Thyroid gland (tissue), 4 donors: ENCODE measurements around the gene PLK4. TPM values are rescaled to one million over a fixed set of nuclear protein-coding genes. Genes with fewer than 3 reads are reported as not detected.

Experiments used
- DNase-seq, 2 donors: peaks; one replicate each; pipeline ENCODE4 v3.0.0-alpha.2; 2019
- H3K27ac ChIP-seq, 3 donors: fragments of 200-600 bp; sonication (generic); 1 replicate in 2 of 3; 2 replicates in 1 of 3; pipeline ENCODE4 v1.5.1; 2016 to 2019; ENCODE audit warnings: mild to moderate bottlenecking in 1 of 3, moderate library complexity in 1 of 3
- H3K27me3 ChIP-seq: fragments of 200-600 bp; sonication (generic); one replicate; pipeline ENCODE4 v1.5.1; 2019
- H3K36me3 ChIP-seq, 2 donors: fragments of 200-600 bp; sonication (generic); one replicate each; pipeline ENCODE4 v1.5.1; 2016 to 2019
- H3K4me1 ChIP-seq, 2 donors: fragments of 200-600 bp; sonication (generic); one replicate each; pipeline ENCODE4 v1.5.1; 2017 to 2019
- H3K4me3 ChIP-seq, 3 donors: fragments of 200-600 bp; sonication (generic); replicated peaks in 1 of 3; 1 replicate in 2 of 3; 2 replicates in 1 of 3; pipeline ENCODE4 v1.5.1; 2016; ENCODE audit warnings: mild to moderate bottlenecking in 1 of 3
- H3K9me3 ChIP-seq: fragments of 200-600 bp; sonication (generic); one replicate; pipeline ENCODE4 v1.5.1; 2017
- POLR2A ChIP-seq, 2 donors: fragments of 450-650 bp; IDR thresholded peaks; one replicate each; pipeline ENCODE4 v1.6.1; 2017; ENCODE audit warnings: antibody characterized with exemption in 2 of 2, mild to moderate bottlenecking in 2 of 2, moderate library complexity in 1 of 2
- WGBS, 2 donors: methylation state at CpG; one replicate each; pipeline ENCODE4 v1.1.5; 2017; 5-methylcytosine and 5-hydroxymethylcytosine counted together
- intact Hi-C: fragments of 100-400 bp; cut with DNase I; formaldehyde crosslinking; loops from one replicate; pipeline ENCODE4 v1.15.1; 2023
- total RNA-seq, 4 donors: library from RNA; depleted of rRNA; stranded (reverse); fragments of >200 nt; gene quantifications; one replicate each; pipeline ENCODE4 v1.2.3, GENCODE V29; 2016
- TF ChIP-seq, protein P1 (sequence below), 6 experiments: fragments of 200-600 bp in 3 of 6; fragments of 450-650 bp in 3 of 6; sonication (generic) in 3 of 6; IDR thresholded peaks; one replicate each; pipeline ENCODE4 v1.5.1; 2016 to 2019; ENCODE audit warnings: antibody characterized with exemption in 6 of 6, mild to moderate bottlenecking in 2 of 6, inconsistent platforms in 1 of 6, moderate library complexity in 1 of 6

Gene PLK4
- total RNA-seq, 4 donors from 2014 or later: 0.94 to 4.2 (median 2.1) TPM

DNA sequence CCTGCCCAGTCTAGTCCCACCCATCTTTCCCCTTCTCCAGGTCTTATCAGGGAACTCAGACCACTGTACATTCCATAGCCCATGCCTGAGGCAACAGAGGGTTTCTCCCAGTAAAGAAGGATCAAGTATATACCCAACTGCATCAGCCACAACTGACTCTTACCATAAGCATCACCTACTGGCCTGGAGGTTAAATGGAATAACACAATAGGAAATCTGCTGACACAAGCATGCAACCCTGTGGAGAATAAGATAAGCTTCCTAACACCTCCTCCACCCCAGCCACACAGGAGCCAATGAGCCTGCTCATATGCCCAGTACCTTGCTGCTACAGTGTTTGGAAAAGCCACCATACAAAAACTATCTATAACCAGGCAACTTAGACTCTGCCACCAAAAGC, 34.6 kb upstream of the PLK4 start:
- Histone ChIP-seq H3K27me3 (no peaks in the 10 kb centered on the region), H3K4me1 (no peaks in the 10 kb centered on the region), H3K4me3 (no peak overlapping the region), H3K36me3 (no peaks in the 10 kb centered on the region), H3K9me3 (no peaks in the 10 kb centered on the region), H3K27ac (no peak overlapping the region)
- no peak for DNase-seq
- no peak for TF ChIP-seq POLR2A (IDR thresholded peaks at IDR 0.05)
- TF ChIP-seq, protein P1, sequence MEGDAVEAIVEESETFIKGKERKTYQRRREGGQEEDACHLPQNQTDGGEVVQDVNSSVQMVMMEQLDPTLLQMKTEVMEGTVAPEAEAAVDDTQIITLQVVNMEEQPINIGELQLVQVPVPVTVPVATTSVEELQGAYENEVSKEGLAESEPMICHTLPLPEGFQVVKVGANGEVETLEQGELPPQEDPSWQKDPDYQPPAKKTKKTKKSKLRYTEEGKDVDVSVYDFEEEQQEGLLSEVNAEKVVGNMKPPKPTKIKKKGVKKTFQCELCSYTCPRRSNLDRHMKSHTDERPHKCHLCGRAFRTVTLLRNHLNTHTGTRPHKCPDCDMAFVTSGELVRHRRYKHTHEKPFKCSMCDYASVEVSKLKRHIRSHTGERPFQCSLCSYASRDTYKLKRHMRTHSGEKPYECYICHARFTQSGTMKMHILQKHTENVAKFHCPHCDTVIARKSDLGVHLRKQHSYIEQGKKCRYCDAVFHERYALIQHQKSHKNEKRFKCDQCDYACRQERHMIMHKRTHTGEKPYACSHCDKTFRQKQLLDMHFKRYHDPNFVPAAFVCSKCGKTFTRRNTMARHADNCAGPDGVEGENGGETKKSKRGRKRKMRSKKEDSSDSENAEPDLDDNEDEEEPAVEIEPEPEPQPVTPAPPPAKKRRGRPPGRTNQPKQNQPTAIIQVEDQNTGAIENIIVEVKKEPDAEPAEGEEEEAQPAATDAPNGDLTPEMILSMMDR (IDR thresholded peaks at IDR 0.05): no peak
- intact Hi-C loops: no loop called here

DNA sequence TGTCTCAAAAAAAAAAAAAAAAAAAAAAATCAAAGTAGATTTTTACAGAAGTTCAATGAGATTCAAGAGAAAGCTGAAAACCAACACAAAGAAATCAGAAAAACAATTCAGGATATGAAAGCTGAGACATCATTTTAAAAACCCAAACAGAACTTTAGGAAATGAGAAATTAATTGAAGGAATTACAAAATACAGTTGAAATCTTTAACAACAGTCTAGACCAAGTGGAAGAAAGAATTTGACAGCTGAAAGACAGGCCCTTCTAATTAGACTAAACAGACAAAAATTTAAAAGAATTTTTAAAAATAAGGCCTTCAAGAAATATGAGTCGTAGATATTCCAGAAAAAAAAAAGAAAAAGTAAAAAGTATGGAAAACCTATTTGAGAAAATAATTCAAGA, 33.9 kb upstream of the PLK4 start:
- no peaks in the 10 kb centered on the region for H3K4me1 ChIP-seq
- H3K4me3 ChIP-seq: no peak overlapping the region
- no peak for TF ChIP-seq POLR2A (IDR thresholded peaks at IDR 0.05)
- TF ChIP-seq, protein P1 (IDR thresholded peaks at IDR 0.05): no peak
- no peaks in the 10 kb centered on the region for H3K9me3 ChIP-seq
- intact Hi-C loops: no loop called here
- no peaks in the 10 kb centered on the region for H3K36me3 ChIP-seq
- H3K27ac ChIP-seq: no peak overlapping the region
- WGBS, 2 donors: 97 to 98% methylated on average over 1 of the region's 1 CpG
- no peak for DNase-seq
- no peaks in the 10 kb centered on the region for H3K27me3 ChIP-seq

DNA sequence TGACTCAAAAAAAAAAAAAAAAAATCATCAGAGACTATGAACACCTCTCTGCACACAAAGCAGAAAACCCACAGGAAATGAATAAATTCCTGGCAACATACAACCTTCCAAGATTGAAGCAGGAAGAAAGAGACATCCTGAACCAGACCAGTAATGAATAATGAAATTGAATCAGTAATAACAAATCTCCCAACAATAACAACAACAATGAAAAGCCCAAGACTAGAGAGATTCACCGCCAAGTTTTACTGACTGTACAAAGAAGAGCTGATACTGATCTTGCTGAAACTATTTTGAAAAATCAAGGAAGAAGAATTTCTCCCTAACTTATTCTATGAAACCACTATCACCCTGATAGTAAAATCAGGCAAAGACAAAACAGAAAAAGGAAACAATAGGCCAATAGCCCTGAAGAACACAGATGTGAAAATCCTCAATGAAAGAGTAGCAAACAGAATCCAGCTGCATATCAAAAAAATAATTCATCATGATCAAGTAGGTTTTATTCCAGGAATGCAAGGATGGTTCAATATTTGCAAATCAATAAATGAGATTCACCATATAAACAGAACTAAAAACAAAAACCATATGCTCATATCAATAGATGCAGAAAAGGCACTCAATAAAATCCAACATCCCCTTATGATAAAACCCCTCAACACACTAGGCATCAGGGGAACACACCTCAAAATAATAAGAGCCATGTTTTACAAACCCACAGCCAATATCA, 31.0 kb upstream of the PLK4 start:
- intact Hi-C loops: no loop called here
- Histone ChIP-seq H3K27me3 (no peaks in the 10 kb centered on the region), H3K27ac (no peak overlapping the region), H3K36me3 (no peaks in the 10 kb centered on the region), H3K4me1 (no peaks in the 10 kb centered on the region), H3K9me3 (no peaks in the 10 kb centered on the region), H3K4me3 (no peak overlapping the region)
- 79 to 85% methylated on average over 1 of the region's 1 CpG for WGBS, 2 donors
- no peak for DNase-seq
- TF ChIP-seq POLR2A (IDR thresholded peaks at IDR 0.05): no peak
- TF ChIP-seq, protein P1 (IDR thresholded peaks at IDR 0.05): no peak

DNA sequence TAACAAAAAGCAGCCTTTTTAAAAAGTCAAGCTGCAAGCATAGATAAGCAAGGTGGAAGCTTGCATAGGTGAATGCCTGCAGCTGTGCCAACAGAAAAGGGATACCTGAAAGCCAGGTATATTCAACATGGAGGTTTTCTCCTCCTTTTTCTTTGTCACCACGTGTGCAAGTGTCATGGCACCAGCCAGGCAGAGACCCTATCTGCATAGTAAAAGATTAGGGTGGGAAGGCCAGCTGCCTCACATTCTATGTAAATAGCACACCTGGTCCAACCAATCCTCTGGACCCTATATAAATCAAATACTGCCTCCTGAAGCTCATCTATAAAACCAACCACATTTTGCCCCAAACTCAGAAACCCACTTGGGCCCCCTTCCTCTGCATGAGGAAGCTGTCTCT, 28.0 kb upstream of the PLK4 start:
- Histone ChIP-seq H3K4me3 (no peak overlapping the region), H3K9me3 (no peaks in the 10 kb centered on the region), H3K4me1 (peaks cover 5 to 11% of the 10 kb centered on the region in 2 donors), H3K36me3 (no peaks in the 10 kb centered on the region), H3K27me3 (no peaks in the 10 kb centered on the region), H3K27ac (no peak overlapping the region)
- no peak for DNase-seq
- intact Hi-C loops: no loop called here
- no peak for TF ChIP-seq POLR2A (IDR thresholded peaks at IDR 0.05)
- TF ChIP-seq, protein P1 (IDR thresholded peaks at IDR 0.05): no peak
- WGBS, 2 donors: 30 to 45% methylated on average over 1 of the region's 1 CpG

DNA sequence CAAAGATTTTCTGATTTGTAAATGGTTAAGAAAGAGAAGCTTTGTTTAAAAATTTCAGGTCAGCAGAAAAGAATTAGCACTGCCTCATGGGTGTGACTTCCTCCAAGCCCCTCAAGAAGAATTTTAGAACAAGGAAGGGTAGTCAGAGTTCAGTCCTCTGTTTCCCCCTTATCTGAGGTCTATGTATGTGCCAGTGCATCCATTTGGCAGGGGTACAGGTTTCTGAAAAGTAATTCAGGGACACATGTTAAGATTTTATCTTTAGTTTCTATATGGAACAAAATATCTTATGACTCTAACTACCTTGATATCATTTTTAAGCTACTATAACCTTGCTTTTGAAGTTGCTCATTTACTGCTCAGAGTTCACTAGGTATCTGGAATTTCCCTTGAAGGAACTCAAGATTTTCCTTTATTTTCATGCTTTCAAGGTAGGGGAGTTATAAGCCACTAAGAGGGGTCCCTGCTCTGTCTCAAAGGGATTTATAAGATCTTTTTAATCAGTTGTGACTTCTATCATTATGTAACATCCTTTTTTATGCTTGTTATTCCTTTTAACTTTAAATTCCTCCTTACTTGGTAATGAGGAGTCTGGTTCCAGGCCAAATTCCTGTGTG, 24.4 kb upstream of the PLK4 start:
- no peaks in the 10 kb centered on the region for H3K9me3 ChIP-seq
- DNase-seq: no peak
- H3K27ac ChIP-seq: no peak overlapping the region
- H3K4me1 ChIP-seq: peaks cover 5 to 11% of the 10 kb centered on the region in 2 donors
- H3K27me3 ChIP-seq: no peaks in the 10 kb centered on the region
- TF ChIP-seq, protein P1 (IDR thresholded peaks at IDR 0.05): no peak
- no peak for TF ChIP-seq POLR2A (IDR thresholded peaks at IDR 0.05)
- no peak overlapping the region for H3K4me3 ChIP-seq
- intact Hi-C loops: no loop called here
- no peaks in the 10 kb centered on the region for H3K36me3 ChIP-seq
